DOHH2 (cell line): ENCODE data around the gene CRAT.

Source experiments
- H3F3A ChIP-seq: fragments of 200-600 bp; sonication (generic), shearing (Covaris generic); 2 replicates; pipeline ENCODE4 v1.6.0; 2016; ENCODE audit warnings: antibody characterized with exemption, mild to moderate bottlenecking; ENCODE audit not compliant: control insufficient read depth, insufficient read depth
- H3K27ac ChIP-seq: fragments of 200-600 bp; sonication (generic); 2 replicates; pipeline ENCODE4 v1.5.1; 2014; ENCODE audit warnings: low read depth, mild to moderate bottlenecking, low read length, moderate library complexity
- H3K27me3 ChIP-seq: fragments of 200-600 bp; sonication (generic); 2 replicates; pipeline ENCODE4 v1.6.1; 2014; ENCODE audit warnings: mild to moderate bottlenecking, low read length, mixed read lengths; ENCODE audit not compliant: control insufficient read depth
- H3K36me3 ChIP-seq: fragments of 200-600 bp; sonication (generic); 2 replicates; pipeline ENCODE4 v1.6.1; 2014; ENCODE audit warnings: mild to moderate bottlenecking, low read length, moderate library complexity, mixed read lengths; ENCODE audit not compliant: control insufficient read depth
- H3K4me1 ChIP-seq: fragments of 200-600 bp; sonication (generic); 2 replicates; pipeline ENCODE4 v1.6.1; 2014; ENCODE audit warnings: mild to moderate bottlenecking, low read length, mixed read lengths; ENCODE audit not compliant: control insufficient read depth
- H3K4me2 ChIP-seq: fragments of 200-600 bp; sonication (generic); 2 replicates; pipeline ENCODE4 v1.6.0; 2014; ENCODE audit warnings: mild to moderate bottlenecking, low read length, moderate library complexity
- H3K4me3 ChIP-seq: fragments of 200-600 bp; sonication (generic); 2 replicates; pipeline ENCODE4 v1.5.1; 2014; ENCODE audit warnings: mild to moderate bottlenecking, low read length, mixed read lengths
- H3K79me2 ChIP-seq: fragments of 200-600 bp; sonication (generic); 2 replicates; pipeline ENCODE4 v1.6.1; 2014; ENCODE audit warnings: mild to moderate bottlenecking, low read length, mixed read lengths; ENCODE audit not compliant: control insufficient read depth
- H3K9me2 ChIP-seq: fragments of 200-600 bp; sonication (generic); replicated peaks from 2 replicates; pipeline ENCODE4 v1.6.1; 2014; ENCODE audit warnings: mild to moderate bottlenecking, low read length, mixed read lengths; ENCODE audit not compliant: control insufficient read depth
- H3K9me3 ChIP-seq: fragments of 200-600 bp; sonication (generic); 2 replicates; pipeline ENCODE4 v1.6.1; 2014; ENCODE audit warnings: antibody characterized with exemption, low read length, mixed read lengths; ENCODE audit not compliant: control insufficient read depth, insufficient read depth
- H4K20me1 ChIP-seq: fragments of 200-600 bp; sonication (generic); 2 replicates; pipeline ENCODE4 v1.6.0; 2014; ENCODE audit warnings: low read depth, mild to moderate bottlenecking, antibody characterized with exemption, low read length, moderate library complexity; ENCODE audit not compliant: control insufficient read depth, insufficient read depth
- EZH2phosphoT487 ChIP-seq: fragments of 200-600 bp; sonication (generic); IDR thresholded peaks from 2 replicates; pipeline ENCODE4 v1.6.1; 2017; ENCODE audit warnings: borderline replicate concordance, mild to moderate bottlenecking, antibody characterized with exemption, low read length, moderate library complexity, mixed read lengths
- TF ChIP-seq, protein P1 (sequence below): fragments of 200-600 bp; sonication (generic); IDR thresholded peaks from one replicate; pipeline ENCODE4 v1.5.1; 2014; ENCODE audit warnings: antibody characterized with exemption, mild to moderate bottlenecking, low read depth, low read length; ENCODE audit not compliant: poor library complexity, severe bottlenecking

The CRAT gene

DNA sequence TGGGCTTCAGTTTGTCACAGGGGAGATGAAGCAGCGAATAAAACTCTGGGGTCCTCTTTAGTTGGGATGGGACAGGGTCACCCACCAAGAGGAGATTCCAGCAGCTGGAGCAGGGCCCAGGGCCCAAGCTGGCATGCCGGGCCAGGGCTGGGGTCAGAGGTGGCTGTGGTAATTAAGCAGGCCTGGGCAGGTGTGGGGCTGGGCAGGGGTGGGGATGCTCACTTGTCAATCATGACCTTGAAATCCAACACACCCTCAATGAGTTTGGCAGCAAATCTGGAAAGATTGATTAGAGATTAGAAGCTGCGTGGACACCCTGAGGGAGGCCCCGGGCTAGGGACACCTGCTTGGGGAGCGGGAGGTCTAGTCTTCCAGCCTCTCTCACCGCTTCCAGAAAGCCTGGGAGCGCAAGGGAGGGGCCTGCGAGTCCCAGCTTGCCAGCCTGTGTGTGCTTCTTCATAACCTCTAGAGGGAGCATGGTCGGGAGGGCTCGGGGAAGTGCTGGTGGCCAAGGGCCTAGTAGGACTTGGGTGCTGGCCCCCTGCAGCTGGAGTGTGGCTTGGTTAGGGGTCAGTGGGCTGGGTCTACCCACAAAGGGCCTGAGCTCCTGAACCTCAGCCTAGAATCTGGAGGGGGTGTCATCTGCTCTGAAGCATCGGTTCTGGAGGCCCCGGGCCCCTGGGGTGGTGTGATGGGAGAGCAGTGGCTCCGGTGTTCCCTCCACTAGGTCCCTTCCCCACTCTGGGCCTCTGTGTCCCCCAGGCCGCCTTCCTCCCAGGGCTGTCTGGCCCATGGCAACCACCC is 7.6 kb downstream of the CRAT start:
- Histone ChIP-seq H3K9me3 (no peaks in the 10 kb centered on the region), H3K9me2 (no peaks in the 10 kb centered on the region), H3K27ac (no peak overlapping the region), H3F3A (no peaks in the 10 kb centered on the region), H3K4me3 (no peak overlapping the region), H3K27me3 (peaks cover 13% of the 10 kb centered on the region), H3K79me2 (no peaks in the 10 kb centered on the region), H3K36me3 (no peaks in the 10 kb centered on the region), H3K4me1 (no peaks in the 10 kb centered on the region), H3K4me2 (no peak overlapping the region), H4K20me1 (no peaks in the 10 kb centered on the region)
- TF ChIP-seq, protein P1, sequence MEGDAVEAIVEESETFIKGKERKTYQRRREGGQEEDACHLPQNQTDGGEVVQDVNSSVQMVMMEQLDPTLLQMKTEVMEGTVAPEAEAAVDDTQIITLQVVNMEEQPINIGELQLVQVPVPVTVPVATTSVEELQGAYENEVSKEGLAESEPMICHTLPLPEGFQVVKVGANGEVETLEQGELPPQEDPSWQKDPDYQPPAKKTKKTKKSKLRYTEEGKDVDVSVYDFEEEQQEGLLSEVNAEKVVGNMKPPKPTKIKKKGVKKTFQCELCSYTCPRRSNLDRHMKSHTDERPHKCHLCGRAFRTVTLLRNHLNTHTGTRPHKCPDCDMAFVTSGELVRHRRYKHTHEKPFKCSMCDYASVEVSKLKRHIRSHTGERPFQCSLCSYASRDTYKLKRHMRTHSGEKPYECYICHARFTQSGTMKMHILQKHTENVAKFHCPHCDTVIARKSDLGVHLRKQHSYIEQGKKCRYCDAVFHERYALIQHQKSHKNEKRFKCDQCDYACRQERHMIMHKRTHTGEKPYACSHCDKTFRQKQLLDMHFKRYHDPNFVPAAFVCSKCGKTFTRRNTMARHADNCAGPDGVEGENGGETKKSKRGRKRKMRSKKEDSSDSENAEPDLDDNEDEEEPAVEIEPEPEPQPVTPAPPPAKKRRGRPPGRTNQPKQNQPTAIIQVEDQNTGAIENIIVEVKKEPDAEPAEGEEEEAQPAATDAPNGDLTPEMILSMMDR = peak; percentile 73
- TF ChIP-seq EZH2phosphoT487 = no peak

GRCh38 chr9:129102095-129102525 is 8.5 kb downstream of the CRAT start:
- no peak overlapping the region for H3K4me2 ChIP-seq
- H3K27me3 ChIP-seq = peaks cover 13% of the 10 kb centered on the region
- H3K36me3 ChIP-seq = no peaks in the 10 kb centered on the region
- TF ChIP-seq, protein P1 = no peak
- no peak for TF ChIP-seq EZH2phosphoT487
- no peaks in the 10 kb centered on the region for H3K9me3 ChIP-seq
- H3K4me1 ChIP-seq = no peaks in the 10 kb centered on the region
- H3K9me2 ChIP-seq = no peaks in the 10 kb centered on the region
- H4K20me1 ChIP-seq = no peaks in the 10 kb centered on the region
- H3K4me3 ChIP-seq = no peak overlapping the region
- no peaks in the 10 kb centered on the region for H3F3A ChIP-seq
- no peak overlapping the region for H3K27ac ChIP-seq
- H3K79me2 ChIP-seq = no peaks in the 10 kb centered on the region

DNA sequence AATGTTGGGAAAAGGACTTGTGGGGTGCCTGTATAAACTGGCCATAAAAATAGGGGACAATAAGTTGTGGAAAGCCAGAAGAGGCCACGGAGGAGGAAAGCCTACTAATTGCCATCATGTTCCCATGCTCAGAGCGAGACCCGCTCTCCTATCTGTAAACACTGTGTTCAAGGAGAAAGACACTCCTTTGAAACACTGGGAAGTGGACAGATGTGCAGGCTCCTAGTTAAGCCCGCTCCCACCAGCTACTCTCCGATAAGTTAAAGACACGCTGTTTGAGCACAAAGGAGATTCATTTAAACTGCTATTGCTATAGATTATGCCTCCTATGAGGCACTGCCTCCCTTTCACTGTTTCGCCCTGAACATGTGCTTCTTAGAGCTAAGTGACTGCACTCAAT is 9.3 kb downstream of the CRAT start:
- H3K4me3 ChIP-seq = no peak overlapping the region
- H3K4me1 ChIP-seq = no peaks in the 10 kb centered on the region

More for the DNA sequence above, 9.3 kb downstream of the CRAT start:
- Histone ChIP-seq H4K20me1 (no peaks in the 10 kb centered on the region), H3K9me2 (no peaks in the 10 kb centered on the region), H3K4me2 (no peak overlapping the region), H3K27me3 (peaks cover 13% of the 10 kb centered on the region), H3K36me3 (no peaks in the 10 kb centered on the region), H3F3A (no peaks in the 10 kb centered on the region), H3K27ac (no peak overlapping the region), H3K79me2 (no peaks in the 10 kb centered on the region), H3K9me3 (no peaks in the 10 kb centered on the region)
- TF ChIP-seq, protein P1 = no peak
- TF ChIP-seq EZH2phosphoT487 = no peak
